HG03108 (cell line): ENCODE data around the gene DRD2.

Experiments used
- ATAC-seq: cut with Tn5 transposase; IDR thresholded peaks from one replicate; pipeline ENCODE4 v1.9.1; 2021; ENCODE audit warnings: moderate library complexity; ENCODE audit not compliant: unreplicated experiment

DRD2 gene

GRCh38 chr11:113487622-113488021 lies 12.4 kb upstream of the DRD2 start:
- no peak for ATAC-seq

- no peak for ATAC-seq
These were observed 9.0 kb upstream of the DRD2 start for GRCh38 chr11:113484223-113484622.

GRCh38 chr11:113481672-113482071 lies 6.5 kb upstream of the DRD2 start:
- ATAC-seq = no peak

GRCh38 chr11:113481226-113481625 lies 6.0 kb upstream of the DRD2 start:
- no peak for ATAC-seq

GRCh38 chr11:113477321-113477720 lies 2.1 kb upstream of the DRD2 start:
- no peak for ATAC-seq

GRCh38 chr11:113476553-113476952 lies 1.4 kb upstream of the DRD2 start:
- no peak for ATAC-seq

- ATAC-seq = no peak
These were observed 637 bp downstream of the DRD2 start for GRCh38 chr11:113474362-113475159.

- ATAC-seq = no peak
These were observed 1.2 kb downstream of the DRD2 start for GRCh38 chr11:113473983-113474361.

- no peak for ATAC-seq
These were observed 2.7 kb downstream of the DRD2 start for GRCh38 chr11:113472471-113472870.

- ATAC-seq = no peak
These were observed 5.0 kb downstream of the DRD2 start for GRCh38 chr11:113470233-113470632.

GRCh38 chr11:113468726-113469345 lies 6.4 kb downstream of the DRD2 start:
- ATAC-seq = no peak

GRCh38 chr11:113467545-113467944 lies 7.7 kb downstream of the DRD2 start:
- ATAC-seq = no peak

- ATAC-seq = no peak
These were observed 9.4 kb downstream of the DRD2 start for GRCh38 chr11:113465786-113466185.

- no peak for ATAC-seq
These were observed 10.8 kb downstream of the DRD2 start for GRCh38 chr11:113464416-113464815.

- ATAC-seq = no peak
These were observed 12.4 kb downstream of the DRD2 start for GRCh38 chr11:113462830-113463229.

GRCh38 chr11:113461639-113462038 lies 13.6 kb downstream of the DRD2 start:
- ATAC-seq = no peak

GRCh38 chr11:113460469-113460868 lies 14.7 kb downstream of the DRD2 start:
- ATAC-seq = no peak

- ATAC-seq = no peak
These were observed 17.0 kb downstream of the DRD2 start for GRCh38 chr11:113458189-113458588.

- no peak for ATAC-seq
These were observed 17.4 kb downstream of the DRD2 start for GRCh38 chr11:113457784-113458183.

- no peak for ATAC-seq
These were observed 20.7 kb downstream of the DRD2 start for GRCh38 chr11:113454455-113454854.

- no peak for ATAC-seq
These were observed 25.5 kb downstream of the DRD2 start for GRCh38 chr11:113449743-113450142.

- no peak for ATAC-seq
These were observed 26.9 kb downstream of the DRD2 start for GRCh38 chr11:113448316-113448677.
